Chondrocyte (in vitro differentiated cells): Measurements from ENCODE around the gene ZNF514. TPM values are rescaled to one million over a fixed set of nuclear protein-coding genes. Genes with fewer than 3 reads are reported as not detected.
A peak's percentile ranks its signal among the peaks of the same experiment; 100 is the strongest.

ENCODE experiments used
- DNase-seq: peaks from one replicate; pipeline ENCODE4 v3.0.0; 2021; ENCODE audit warnings: mixed read lengths, low spot score
- H3K27ac Mint-ChIP-seq: one replicate; pipeline ENCODE4 v1.8.0; 2021; ENCODE audit warnings: mild to moderate bottlenecking, moderate library complexity, mixed read lengths; ENCODE audit not compliant: unreplicated experiment
- H3K27me3 Mint-ChIP-seq: 2 replicates; pipeline ENCODE4 v1.8.0; 2021; ENCODE audit warnings: low read depth, mixed read lengths
- H3K36me3 Mint-ChIP-seq: 2 replicates; pipeline ENCODE4 v1.8.0; 2021; ENCODE audit warnings: low read depth, mixed read lengths
- H3K4me1 Mint-ChIP-seq: 2 replicates; pipeline ENCODE4 v1.8.0; 2021; ENCODE audit warnings: low read depth, mild to moderate bottlenecking, mixed read lengths
- H3K4me3 Mint-ChIP-seq: one replicate; pipeline ENCODE4 v1.8.0; 2021; ENCODE audit warnings: mild to moderate bottlenecking, moderate library complexity, mixed read lengths; ENCODE audit not compliant: unreplicated experiment
- H3K9me3 Mint-ChIP-seq: 2 replicates; pipeline ENCODE4 v1.8.0; 2021; ENCODE audit warnings: low read depth, mixed read lengths
- CTCF ChIP-seq: fragments of 200-600 bp; sonication (generic); IDR thresholded peaks from 2 replicates; pipeline ENCODE4 v1.5.0; 2021; ENCODE audit warnings: antibody characterized with exemption, mild to moderate bottlenecking, moderate library complexity
- total RNA-seq: library from RNA; stranded (reverse); gene quantifications from 3 replicates; pipeline ENCODE4 v1.2.1, GENCODE V29; 2021

Gene ZNF514
- total RNA-seq, 1 donor from 2014 or later, result 12.1 TPM

- Mint-ChIP-seq H3K4me1 (peaks cover 32% of the 10 kb centered on the region), H3K27me3 (no peaks in the 10 kb centered on the region), H3K4me3 (peak overlapping the region; percentile 99), H3K27ac (peak overlapping the region; percentile 98), H3K36me3 (no peaks in the 10 kb centered on the region), H3K9me3 (no peaks in the 10 kb centered on the region)
- no peak for DNase-seq
- no peak for TF ChIP-seq CTCF
These were observed 5.4 kb upstream of the ZNF514 start for GRCh38 chr2:95165030-95165370.

GRCh38 chr2:95158891-95159619, 593 bp downstream of the ZNF514 start:
- peaks cover 29% of the 10 kb centered on the region for H3K36me3 Mint-ChIP-seq

GRCh38 chr2:95158441-95158840, 1.2 kb downstream of the ZNF514 start:
- H3K4me1 Mint-ChIP-seq, result peaks cover 7% of the 10 kb centered on the region
- TF ChIP-seq CTCF, result no peak
- H3K27me3 Mint-ChIP-seq, result no peaks in the 10 kb centered on the region
- no peak for DNase-seq
- peaks cover 34% of the 10 kb centered on the region for H3K36me3 Mint-ChIP-seq
- H3K27ac Mint-ChIP-seq, result no peak overlapping the region
- peak overlapping the region; percentile 81 for H3K4me3 Mint-ChIP-seq
- peaks cover 29% of the 10 kb centered on the region for H3K9me3 Mint-ChIP-seq

More at GRCh38 chr2:95158891-95159619, 593 bp downstream of the ZNF514 start:
- TF ChIP-seq CTCF, result no peak
- Mint-ChIP-seq H3K4me1 (peaks cover 9% of the 10 kb centered on the region), H3K27me3 (no peaks in the 10 kb centered on the region), H3K27ac (no peak overlapping the region), H3K9me3 (peaks cover 23% of the 10 kb centered on the region), H3K4me3 (peak overlapping the region; percentile 81)
- no peak for DNase-seq

- Mint-ChIP-seq H3K36me3 (peaks cover 89% of the 10 kb centered on the region), H3K4me1 (no peaks in the 10 kb centered on the region), H3K9me3 (peaks cover 87% of the 10 kb centered on the region), H3K4me3 (no peak overlapping the region), H3K27me3 (no peaks in the 10 kb centered on the region), H3K27ac (no peak overlapping the region)
- no peak for TF ChIP-seq CTCF
- DNase-seq, result no peak
These were observed 10.2 kb downstream of the ZNF514 start for GRCh38 chr2:95149397-95149984.

DNA sequence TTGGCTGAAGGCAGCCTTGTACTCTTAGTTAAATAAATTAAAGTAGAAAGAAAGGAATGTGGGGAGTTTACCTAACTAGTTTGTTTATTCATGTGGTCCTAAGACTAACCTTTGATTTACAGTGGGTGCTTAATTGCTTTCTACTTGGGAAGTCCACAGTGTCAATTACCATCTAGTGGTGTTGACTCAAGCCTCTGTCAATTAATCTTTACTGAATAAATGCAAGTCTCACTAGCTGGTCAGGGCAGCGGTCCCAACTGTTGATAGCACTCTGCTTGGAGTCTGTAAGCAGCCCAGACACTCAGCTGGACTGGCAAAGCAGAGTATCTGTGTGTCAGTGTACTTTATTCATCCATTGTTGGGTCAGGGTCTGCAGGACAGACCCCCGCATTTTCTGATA, 15.8 kb downstream of the ZNF514 start:
- Mint-ChIP-seq H3K27me3 (no peaks in the 10 kb centered on the region), H3K4me1 (no peaks in the 10 kb centered on the region), H3K27ac (no peak overlapping the region), H3K36me3 (peaks cover 71% of the 10 kb centered on the region), H3K4me3 (no peak overlapping the region), H3K9me3 (peaks cover 79% of the 10 kb centered on the region)
- TF ChIP-seq CTCF, result no peak
- no peak for DNase-seq
